ENCODE data around the gene ACSL1.

Gene ACSL1

GRCh38 chr4:184787766-184788503, 37.8 kb downstream of the ACSL1 start:
- CTCF ChIA-PET: no interaction called here
- H3K36me3 ChIP-seq (ENCODE audit: control insufficient read depth in 2 of 2, insufficient read depth in 1 of 2, low read length in 2 of 2): peaks cover 0 to 37% of the 10 kb centered on the region in 2 experiments; a peak in 1 of 3 replicates
- POLR2A ChIA-PET: no interaction called here
- TF ChIP-seq TCF7L2 (IDR thresholded peaks at IDR 0.05; ENCODE audit: borderline replicate concordance, low read depth, low read length) (no peak), GLI2 (tag by site-specific recombination; IDR thresholded peaks at IDR 0.05; ENCODE audit: borderline replicate concordance, low read depth) (no peak), ZNF132 (tag by site-specific recombination; IDR thresholded peaks at IDR 0.05; ENCODE audit: borderline replicate concordance) (no peak), OSR2 (tag by site-specific recombination; IDR thresholded peaks at IDR 0.05) (no peak), REPIN1 (tag by site-specific recombination; IDR thresholded peaks at IDR 0.05; ENCODE audit: low read depth) (no peak)
- TF ChIP-seq, protein P1, sequence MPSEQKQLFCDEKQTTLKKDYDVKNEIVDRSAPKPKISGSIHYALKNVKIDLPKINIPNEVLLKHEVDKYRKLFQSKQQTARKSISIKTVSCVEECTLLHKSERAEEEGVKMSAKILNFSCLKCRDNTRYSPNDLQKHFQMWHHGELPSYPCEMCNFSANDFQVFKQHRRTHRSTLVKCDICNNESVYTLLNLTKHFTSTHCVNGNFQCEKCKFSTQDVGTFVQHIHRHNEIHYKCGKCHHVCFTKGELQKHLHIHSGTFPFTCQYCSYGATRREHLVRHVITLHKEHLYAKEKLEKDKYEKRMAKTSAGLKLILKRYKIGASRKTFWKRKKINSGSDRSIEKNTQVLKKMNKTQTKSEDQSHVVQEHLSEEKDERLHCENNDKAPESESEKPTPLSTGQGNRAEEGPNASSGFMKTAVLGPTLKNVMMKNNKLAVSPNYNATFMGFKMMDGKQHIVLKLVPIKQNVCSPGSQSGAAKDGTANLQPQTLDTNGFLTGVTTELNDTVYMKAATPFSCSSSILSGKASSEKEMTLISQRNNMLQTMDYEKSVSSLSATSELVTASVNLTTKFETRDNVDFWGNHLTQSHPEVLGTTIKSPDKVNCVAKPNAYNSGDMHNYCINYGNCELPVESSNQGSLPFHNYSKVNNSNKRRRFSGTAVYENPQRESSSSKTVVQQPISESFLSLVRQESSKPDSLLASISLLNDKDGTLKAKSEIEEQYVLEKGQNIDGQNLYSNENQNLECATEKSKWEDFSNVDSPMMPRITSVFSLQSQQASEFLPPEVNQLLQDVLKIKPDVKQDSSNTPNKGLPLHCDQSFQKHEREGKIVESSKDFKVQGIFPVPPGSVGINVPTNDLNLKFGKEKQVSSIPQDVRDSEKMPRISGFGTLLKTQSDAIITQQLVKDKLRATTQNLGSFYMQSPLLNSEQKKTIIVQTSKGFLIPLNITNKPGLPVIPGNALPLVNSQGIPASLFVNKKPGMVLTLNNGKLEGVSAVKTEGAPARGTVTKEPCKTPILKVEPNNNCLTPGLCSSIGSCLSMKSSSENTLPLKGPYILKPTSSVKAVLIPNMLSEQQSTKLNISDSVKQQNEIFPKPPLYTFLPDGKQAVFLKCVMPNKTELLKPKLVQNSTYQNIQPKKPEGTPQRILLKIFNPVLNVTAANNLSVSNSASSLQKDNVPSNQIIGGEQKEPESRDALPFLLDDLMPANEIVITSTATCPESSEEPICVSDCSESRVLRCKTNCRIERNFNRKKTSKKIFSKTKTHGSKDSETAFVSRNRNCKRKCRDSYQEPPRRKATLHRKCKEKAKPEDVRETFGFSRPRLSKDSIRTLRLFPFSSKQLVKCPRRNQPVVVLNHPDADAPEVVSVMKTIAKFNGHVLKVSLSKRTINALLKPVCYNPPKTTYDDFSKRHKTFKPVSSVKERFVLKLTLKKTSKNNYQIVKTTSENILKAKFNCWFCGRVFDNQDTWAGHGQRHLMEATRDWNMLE (tag by site-specific recombination; conservative IDR thresholded peaks at IDR 0.05; ENCODE audit: low read depth): no peak
- H3K9me3 ChIP-seq (ENCODE audit: control insufficient read depth, insufficient read depth, low read depth, low read length): no peaks in the 10 kb centered on the region
- no peak overlapping the region for H3K4me3 ChIP-seq (ENCODE audit: low read depth, low read length)
- H3K27ac ChIP-seq (ENCODE audit: extremely low read depth, low read depth, low read length): no peak overlapping the region
- no peaks in the 10 kb centered on the region for H3K4me1 ChIP-seq (ENCODE audit: control insufficient read depth, insufficient read depth, low read length)

- H3K27ac ChIP-seq (ENCODE audit: extremely low read depth, low read depth, low read length): no peak overlapping the region
- ChIA-PET CTCF (no interaction called here), POLR2A (no interaction called here)
- no peak for TF ChIP-seq TCF7L2 (IDR thresholded peaks at IDR 0.05; ENCODE audit: borderline replicate concordance, low read depth, low read length)
- TF ChIP-seq ZBTB8A (tag by site-specific recombination; IDR thresholded peaks at IDR 0.05): no peak
- TF ChIP-seq ZFP69B (tag by site-specific recombination; IDR thresholded peaks at IDR 0.05): no peak
- no peak for TF ChIP-seq SP2 (tag by site-specific recombination; IDR thresholded peaks at IDR 0.05)
- peak; percentile 60 for TF ChIP-seq ZFHX2 (tag by site-specific recombination; conservative IDR thresholded peaks at IDR 0.05)
- no peak for TF ChIP-seq ZNF558 (tag by site-specific recombination; IDR thresholded peaks at IDR 0.05)
- no peak for TF ChIP-seq ZSCAN5A (tag by site-specific recombination; IDR thresholded peaks at IDR 0.05)
- no peak for TF ChIP-seq ZNF350 (tag by site-specific recombination; IDR thresholded peaks at IDR 0.05)
- TF ChIP-seq EGR2 (tag by site-specific recombination; IDR thresholded peaks at IDR 0.05; ENCODE audit: low read depth): peak; percentile 69
- TF ChIP-seq ZNF610 (tag by site-specific recombination; IDR thresholded peaks at IDR 0.05; ENCODE audit: borderline replicate concordance): no peak
- no peak for TF ChIP-seq ZNF677 (tag by site-specific recombination; IDR thresholded peaks at IDR 0.05)
- TF ChIP-seq, protein P2, sequence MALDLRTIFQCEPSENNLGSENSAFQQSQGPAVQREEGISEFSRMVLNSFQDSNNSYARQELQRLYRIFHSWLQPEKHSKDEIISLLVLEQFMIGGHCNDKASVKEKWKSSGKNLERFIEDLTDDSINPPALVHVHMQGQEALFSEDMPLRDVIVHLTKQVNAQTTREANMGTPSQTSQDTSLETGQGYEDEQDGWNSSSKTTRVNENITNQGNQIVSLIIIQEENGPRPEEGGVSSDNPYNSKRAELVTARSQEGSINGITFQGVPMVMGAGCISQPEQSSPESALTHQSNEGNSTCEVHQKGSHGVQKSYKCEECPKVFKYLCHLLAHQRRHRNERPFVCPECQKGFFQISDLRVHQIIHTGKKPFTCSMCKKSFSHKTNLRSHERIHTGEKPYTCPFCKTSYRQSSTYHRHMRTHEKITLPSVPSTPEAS (tag by site-specific recombination; IDR thresholded peaks at IDR 0.05): no peak
- no peaks in the 10 kb centered on the region for H3K9me3 ChIP-seq (ENCODE audit: control insufficient read depth, insufficient read depth, low read depth, low read length)
- H3K36me3 ChIP-seq (ENCODE audit: control insufficient read depth in 2 of 2, insufficient read depth in 1 of 2, low read length in 2 of 2): peaks cover 0 to 44% of the 10 kb centered on the region in 2 experiments; a peak in 1 of 3 replicates
- no peak overlapping the region for H3K4me3 ChIP-seq (ENCODE audit: low read depth, low read length)
- H3K4me1 ChIP-seq (ENCODE audit: control insufficient read depth, insufficient read depth, low read length): no peaks in the 10 kb centered on the region
Measured at GRCh38 chr4:184785813-184786212, 40.0 kb downstream of the ACSL1 start.

Data from HEK293 (cell line).